HG03175 (cell line): ENCODE measurements around the gene BMP7.
"Not testable (repeated sequence)": the region's sequence is repeated elsewhere in the genome, so short reads cannot be mapped to it uniquely, and the experiment has no call there.

ENCODE experiments used
- ATAC-seq: cut with Tn5 transposase; IDR thresholded peaks from one replicate; pipeline ENCODE4 v1.9.1; 2021; ENCODE audit warnings: mild to moderate bottlenecking, moderate library complexity; ENCODE audit not compliant: unreplicated experiment

Gene BMP7

DNA sequence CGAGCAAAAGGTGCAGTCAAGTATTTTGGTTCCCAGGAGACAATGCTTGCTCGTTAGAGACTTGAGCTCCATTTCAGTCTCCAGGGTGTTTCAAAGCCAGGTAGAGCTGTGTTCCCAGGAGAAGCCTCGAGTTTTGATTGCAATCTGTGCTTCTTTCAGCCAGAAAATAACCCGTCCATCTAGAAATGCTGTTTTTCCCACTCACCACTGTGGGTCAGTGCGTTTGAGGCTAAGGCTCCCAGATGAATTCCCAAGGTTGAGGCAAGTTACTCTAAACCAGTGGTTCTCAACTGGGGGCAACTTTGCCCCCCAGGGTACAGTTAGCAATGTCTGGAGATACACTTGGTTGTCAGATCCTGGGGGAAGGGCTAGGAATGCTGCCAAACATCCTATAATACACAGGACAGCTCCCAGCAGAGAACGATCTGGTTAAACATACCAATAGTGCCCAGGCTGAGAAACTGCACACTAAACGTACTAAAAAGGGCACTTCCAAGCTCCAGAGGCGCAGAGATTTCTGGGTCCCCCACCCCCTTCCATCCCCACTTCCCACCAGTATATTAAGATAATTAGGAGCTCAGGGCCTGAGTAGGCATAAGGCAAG lies 13.8 kb downstream of the BMP7 start:
- no peak for ATAC-seq

DNA sequence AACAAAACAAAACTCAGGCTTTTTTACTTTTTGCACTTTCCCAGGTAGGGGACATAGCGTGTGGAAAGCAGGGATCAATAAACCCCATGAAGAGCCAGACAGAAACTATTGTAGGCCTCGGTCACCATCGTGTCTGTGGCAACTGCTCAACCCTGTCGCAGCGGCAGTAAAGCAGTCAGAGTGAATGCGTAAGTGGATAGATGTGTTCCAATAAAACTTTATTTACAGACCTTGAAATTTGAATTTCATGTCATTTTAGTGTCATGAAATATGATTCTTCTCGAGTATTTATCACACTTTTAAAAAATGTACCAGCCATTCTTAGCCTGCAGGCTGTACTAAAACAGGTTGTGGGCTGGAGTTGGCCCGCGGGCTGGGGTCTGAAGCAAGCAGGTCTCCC lies 14.5 kb downstream of the BMP7 start:
- no peak for ATAC-seq

DNA sequence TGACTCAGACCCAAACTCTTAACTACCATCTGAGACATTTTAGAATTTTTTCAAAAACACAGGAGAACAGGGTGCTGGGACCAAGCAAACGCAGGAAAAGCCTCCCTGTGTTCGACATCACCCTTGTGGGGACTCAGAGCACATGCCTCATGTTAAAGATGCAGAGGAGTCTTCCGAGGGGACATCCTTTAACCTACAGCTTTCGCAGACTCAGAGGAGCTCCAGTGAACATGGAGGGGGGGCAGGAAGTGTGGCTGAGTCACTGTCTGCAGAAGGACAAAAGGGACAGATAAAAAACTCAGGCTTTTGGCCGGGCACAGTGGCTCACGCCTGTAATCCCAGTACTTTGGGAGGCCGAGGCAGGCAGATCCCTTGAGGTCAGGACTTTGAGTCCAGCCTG lies 15.1 kb downstream of the BMP7 start:
- ATAC-seq = no peak

DNA sequence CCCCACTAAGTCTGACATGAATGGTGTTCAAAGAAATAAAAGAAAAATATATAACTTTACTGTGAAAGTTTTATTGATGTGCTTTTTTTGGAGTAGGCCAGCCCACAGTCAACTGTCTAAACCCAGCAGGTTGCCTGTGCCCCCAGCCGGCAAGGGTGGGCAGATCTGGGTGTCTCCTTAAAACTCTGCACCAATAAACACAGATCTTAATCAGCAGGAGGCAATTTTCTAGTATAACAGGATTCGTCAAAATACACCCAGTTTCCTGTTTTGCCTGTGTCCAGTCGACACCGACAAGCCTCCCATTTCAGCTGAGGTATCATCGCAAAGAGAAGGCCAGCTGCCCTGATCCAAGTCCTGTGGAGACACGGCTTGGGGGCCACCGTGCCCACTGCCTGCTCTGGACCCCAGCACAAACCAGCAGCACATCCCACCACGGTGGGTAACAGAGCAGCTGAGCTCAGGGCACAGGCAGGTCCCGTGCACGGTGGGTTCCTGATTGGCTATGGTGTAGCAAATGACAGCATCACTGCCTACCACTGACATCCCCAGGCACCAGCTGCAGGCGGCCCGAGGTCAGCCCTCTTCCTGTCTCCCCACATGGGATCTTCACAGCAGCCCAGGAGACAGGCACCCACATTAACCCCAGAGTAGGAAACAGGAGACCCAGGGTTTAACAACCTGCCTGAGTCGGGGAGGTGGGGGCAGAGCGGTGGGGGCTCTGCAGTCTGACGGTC lies 15.7 kb downstream of the BMP7 start:
- no peak for ATAC-seq

DNA sequence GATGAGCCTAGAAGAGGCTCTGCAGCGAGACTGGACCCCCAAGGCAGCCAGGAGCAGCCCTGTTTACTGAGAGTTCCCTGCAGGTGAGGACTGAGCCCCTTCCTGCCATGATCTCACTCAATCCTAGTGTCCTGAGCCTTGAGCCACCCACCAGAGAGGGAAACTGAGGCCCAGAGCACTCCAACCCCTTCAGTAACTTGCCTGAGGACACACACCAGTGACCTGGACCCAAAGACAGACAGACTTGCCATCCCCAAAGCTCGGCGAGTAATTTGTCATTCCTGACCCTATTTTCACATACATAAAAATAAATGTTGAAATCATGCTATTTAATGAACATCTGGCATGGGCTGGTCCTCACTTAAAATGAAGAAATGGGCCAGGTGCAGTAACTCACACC lies 16.7 kb downstream of the BMP7 start:
- no peak for ATAC-seq

DNA sequence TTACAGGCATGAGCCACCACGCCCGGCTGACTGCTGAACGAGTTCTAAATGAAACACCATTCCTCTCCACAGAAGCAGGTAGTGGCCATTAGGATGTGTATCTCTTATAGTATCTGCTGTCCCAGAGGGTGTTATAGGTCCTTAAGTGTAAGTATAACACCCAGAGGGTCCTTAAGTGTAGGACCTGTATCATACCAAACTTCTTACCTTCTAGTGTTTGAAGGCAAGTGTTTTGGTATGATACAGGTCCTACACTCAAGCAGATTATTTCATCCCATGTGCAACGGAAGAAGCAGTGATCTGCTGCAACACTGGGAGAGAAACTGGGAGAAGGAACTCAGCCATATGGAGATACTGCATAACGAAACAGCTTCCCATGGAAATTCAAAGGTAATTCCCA lies 17.4 kb downstream of the BMP7 start:
- ATAC-seq = no peak

DNA sequence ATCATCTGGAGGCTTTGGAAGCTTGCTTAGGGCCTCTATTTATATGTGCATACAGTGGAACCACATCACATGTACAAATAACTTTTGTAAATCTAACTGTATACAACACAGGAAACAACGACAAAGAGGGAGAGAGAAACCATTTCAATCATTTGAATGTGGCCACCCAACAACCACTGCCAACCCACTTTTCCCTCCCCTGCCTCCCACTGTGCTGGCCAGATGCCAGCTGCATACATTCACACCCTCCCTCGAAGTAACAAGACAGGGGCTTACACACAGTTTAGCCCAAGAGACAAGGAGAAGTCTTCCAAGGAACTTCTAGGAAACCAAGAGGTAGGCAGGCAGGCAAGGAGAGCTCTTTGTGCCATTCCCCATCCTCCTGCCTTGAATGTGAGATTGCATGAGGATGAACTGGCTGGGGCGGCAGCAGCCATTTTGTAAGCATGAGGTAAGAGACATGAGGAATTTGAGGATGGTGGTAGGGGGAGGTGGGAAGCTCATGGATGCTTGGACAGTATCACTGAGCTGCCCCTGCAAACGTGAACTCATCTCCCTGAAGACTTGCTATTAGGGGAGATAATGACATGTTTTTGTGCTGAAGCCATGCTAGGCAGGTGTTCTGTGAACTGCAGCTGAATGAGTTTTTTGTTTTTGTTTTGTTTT lies 18.2 kb downstream of the BMP7 start:
- no peak for ATAC-seq

DNA sequence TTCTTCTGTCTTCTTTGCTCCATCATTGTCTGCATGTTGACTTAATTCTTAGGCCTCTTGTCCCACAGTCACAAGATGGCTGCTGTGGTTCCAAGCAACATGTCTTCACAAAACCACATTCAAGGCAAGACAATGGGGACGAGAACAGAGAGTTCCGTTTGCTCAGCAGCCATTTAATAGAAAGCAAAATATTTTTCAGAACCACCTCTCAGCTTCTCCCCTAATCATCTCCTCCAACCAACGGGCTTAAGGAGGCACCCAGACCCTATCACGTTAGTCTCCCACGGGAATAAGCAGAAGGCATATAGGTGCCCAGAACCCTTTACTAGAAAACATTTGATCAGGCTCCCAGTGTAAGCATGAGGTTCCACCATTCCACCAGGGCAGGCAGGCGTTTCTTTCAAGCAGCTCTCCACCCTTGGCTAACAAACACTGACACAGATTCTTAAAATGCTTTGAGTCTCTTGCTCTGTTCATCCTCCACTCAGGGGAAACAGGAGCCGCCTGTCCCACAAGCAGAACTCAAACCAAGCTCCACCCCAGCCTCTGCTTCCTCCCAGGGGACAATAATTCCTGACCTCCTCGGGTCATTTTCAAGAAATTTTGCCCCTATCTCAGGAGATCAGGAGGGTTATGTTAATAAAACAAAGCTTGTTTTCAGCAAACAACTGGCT lies 19.0 kb downstream of the BMP7 start:
- no peak for ATAC-seq

DNA sequence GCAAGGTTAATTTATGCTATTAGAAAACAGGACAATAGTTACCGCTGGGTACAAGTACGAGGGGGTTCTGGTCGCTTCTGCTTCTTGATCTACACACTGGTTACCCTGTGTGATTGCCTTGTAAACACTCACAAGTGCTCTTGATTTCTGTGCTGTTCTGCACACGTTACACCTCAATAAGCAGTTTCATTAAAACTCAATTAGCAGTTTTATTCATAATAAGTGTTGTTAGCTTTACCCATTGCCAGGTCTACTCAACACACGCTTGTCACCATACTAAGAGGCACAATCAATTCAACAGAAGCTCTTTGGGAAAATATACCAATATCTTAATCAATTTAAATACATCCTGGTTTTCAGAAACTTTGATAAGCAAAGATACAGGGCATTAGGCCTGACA lies 20.4 kb downstream of the BMP7 start:
- ATAC-seq = no peak

DNA sequence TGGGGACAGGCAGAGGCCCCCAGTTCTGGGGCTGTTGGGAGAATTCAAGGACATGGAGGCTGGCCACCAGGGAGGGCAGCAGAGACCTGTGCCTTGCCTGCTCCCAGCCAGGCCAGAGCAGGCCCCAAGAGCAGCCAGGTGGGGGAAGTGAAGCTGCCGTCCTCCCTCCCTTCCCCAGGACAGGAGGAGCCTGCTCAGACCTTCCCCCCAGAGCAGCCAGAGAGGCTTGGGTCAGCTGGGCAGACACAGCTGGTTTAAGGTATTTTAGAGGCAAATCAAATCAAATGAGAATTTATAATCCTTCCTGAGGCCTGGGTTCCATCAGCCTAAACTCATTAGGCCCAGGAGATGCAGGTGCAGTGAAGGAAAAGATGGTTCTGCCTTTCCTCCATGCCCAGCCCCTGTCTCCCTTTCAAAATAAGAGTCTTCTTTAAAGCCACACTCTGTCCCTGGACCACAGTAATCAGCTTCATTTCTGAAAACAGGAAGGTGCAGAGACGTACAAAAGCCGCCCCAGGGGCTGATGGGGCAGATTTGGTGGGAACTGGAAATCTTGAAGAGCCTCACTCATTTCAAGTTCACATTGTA lies 21.7 kb downstream of the BMP7 start:
- ATAC-seq = no peak

DNA sequence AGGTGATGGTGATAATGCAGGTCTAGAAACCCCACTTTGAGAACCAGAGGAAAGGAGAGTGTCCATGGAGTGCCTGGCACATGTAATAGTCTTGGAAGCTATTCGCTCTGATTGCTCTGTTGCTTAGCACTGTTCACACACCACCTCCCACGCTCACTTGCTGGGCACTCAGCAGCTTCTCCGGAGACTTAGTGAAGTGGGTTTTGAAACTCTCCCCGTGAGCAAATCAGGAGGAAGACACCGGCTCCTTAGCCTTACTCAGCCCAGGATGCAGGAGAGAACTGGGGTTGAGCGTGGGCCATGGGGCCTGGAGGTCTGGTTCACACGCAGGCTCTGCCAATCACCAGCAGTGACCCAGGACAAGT lies 22.2 kb downstream of the BMP7 start:
- ATAC-seq = no peak

DNA sequence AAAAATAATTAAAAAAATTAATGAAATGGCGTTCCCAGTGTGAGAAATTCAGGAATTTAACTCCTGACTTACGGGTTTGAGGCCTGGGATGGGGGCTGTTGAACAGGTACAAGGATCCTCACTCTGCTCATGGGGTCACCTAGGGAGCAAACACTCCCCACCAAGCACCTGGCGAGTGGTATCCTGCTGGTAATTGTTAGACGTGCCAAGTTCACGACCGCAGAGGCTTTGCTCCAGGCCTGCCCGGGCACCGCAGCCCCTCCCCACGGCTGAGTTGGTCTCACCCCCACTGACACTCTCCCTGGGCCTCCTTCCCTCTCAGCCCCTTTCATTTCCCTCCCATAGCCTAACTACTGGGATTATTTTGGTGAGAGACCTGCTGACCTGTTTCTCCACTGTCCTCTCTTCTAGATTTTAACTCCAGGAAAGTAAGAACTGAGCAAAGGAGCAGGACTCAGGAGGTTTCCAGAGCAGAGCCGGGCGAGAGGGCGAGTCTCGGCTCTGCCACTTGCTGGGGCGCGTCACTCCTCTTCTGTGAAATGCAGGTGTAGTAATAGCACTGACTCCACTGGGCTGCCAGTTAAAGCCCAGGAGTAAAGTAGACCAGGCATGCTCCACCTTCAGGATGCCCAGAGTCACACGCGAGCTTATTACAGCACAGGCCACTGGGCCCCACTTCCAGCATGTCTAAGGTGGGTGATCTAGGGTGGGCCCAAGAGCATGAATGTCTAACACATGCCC lies 22.8 kb downstream of the BMP7 start:
- no peak for ATAC-seq

DNA sequence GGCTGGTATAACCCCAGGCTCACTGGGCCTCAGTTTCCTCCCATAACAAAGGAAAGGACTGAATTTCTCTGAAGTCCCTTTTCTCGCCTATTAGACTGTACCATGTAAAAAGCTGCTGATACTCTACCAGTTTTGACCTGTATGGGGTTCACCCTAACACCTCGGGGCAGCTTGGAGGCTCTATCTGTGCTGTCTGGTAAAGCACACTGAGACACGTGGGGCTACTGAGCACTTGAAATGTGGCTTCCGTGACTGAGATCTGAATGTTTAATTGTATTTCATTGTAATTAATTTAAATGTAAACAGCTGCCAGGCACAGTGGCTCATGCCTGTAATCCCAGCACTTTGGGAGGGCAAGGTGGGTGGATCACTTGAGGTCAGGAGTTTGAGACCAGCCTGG lies 24.0 kb downstream of the BMP7 start:
- no peak for ATAC-seq

DNA sequence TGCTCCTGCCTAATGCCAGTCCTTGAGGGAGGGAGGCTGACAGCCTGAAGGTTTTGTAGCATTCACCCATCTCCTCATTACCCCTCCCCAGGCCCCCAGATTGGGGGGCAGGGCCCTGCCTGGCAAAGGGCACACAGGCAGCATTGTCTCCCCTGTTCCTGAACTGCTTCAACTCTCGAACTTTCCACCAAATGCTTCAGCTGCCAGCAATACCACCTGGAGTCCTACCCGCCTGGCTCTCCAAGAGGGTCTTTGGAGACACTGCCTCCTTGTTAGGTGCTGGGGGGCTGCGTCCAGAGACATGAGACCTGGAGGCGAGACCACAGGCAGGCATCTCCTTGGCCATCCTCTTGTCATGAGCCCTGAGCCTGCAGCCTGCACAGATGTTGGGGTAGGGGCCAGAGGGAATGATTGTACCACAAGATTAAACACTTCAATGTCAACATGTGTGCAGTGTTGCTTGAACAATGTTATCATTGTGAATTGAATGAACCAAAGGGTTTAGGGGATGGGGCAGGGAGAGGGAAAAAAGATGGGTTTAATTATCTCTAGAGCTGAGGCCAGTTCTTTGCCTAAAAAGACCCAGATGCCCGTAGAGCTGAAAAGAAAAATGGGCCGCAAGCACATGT lies 25.0 kb downstream of the BMP7 start:
- no peak for ATAC-seq

DNA sequence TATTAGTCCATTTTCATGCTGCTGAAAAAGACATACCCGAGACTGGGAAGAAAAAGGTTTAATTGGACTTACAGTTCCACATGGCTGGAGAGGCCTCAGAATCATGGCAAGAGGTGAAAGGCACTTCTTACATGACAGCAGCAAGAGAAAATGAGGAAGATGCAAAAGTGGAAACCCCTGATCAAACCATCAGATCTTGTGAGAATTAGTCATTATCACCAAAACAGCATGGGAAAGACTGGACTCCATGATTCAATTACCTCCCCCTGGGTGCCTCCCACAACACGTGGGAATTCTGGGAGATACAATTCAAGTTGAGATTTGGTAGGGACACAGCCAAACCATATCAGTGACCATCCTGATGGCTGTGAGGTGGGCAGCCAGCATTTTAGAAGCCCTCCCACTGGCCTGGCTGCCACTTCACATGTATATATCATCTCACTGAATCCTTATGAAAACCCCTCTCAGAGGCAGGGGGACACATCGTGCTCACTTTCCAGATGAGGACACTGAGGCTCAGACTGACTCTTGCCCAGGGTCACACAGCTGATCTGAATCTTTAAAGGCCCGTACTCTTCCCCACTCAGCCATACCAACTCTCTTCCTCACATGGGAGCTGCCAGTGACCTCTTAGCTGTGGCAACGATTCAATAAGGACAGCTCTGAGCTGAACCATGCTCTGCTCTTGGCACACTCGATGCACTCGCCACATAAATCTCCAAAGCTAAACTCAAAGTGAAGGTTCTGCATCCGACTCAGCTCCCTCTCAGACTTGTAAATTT lies 25.7 kb downstream of the BMP7 start:
- ATAC-seq = no peak

DNA sequence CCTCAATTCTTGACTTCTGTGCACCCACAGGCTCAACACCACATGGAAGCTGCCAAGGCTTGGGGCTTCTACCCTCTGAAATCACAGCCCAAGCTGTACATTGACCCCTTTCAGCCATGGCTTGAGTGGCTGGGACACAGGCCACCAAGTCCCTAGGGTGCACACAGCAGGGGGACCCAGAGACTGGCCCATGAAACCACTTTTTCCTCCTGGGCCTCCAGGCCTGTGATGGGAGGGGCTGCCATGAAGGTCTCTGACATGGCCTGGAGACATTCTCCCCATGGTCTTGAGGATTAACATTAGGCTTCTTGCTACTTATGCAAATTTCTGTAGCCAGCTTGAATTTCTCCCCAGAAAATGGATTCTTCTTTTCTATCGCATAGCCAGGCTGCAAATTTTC lies 26.7 kb downstream of the BMP7 start:
- not testable (repeated sequence) for ATAC-seq

DNA sequence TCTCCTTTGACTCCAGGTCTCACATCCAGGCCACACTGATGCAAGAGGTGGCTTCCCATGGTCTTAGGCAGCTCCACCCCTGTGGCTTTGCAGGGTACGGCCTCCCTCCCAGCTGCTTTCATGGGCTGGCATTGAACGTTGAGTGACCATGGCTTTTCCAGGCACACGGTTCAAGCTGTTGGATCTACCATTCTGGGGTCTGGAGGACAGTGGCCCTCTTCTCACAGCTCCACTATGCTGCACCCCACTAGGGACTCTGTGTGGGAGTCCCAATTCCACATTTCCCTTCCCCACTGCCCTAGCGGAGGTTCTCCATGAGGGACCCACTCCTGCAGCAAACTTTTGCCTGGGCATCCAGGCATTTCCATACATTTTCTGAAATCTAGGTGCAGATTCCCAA lies 27.1 kb downstream of the BMP7 start:
- not testable (repeated sequence) for ATAC-seq

DNA sequence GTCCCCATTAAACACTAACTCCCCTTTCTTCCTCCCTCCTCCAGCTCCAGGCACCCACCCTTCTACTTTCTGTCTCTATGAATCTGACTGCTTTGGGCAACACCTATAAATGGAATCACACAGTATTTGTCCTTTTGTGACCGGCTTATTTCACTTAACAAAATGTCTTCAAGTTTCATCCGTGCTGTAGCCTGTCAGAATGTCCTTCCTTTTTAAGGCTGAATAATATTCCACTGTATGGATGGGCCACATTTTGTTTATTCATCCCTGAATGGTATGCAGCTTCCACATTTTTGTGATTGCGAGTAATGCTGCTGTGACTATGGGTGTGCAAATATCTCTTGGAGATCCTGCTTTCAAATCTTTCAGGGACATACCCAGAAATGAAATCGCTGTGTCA lies 28.4 kb downstream of the BMP7 start:
- ATAC-seq = no peak

DNA sequence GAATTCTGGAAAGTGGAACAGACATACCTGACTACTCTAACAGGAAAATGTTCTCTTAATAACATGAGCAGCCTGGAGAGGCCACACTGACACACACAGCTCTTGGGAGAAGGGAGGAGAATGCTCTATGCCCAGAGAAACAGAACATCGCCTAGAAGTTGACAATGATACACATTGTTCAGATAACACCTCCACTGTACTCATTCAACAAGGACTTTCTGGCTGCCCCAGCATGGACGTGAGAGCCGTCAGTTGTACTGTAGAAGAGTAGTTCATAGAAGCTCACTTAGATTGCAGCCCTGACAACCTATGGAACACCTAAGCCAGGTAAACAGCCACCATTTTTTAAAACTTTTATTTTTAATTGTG lies 28.9 kb downstream of the BMP7 start:
- ATAC-seq = no peak
